Neural progenitor cell (in vitro differentiated cells): Measurements from ENCODE around the gene FGD4. TPM values are rescaled to one million over a fixed set of nuclear protein-coding genes. Genes with fewer than 3 reads are reported as not detected.

Experiments
- DNase-seq: peaks from one replicate; pipeline ENCODE4 v3.0.0-alpha.2; 2016; ENCODE audit warnings: low spot score
- H2AFZ ChIP-seq: fragments of 200-600 bp; sonication (generic); replicated peaks from 2 replicates; pipeline ENCODE4 v1.6.1; 2016; ENCODE audit warnings: antibody characterized with exemption
- H3F3A ChIP-seq: fragments of 200-600 bp; sonication (generic); 2 replicates; pipeline ENCODE4 v1.6.1; 2016; ENCODE audit warnings: antibody characterized with exemption, low read depth
- H3K27ac ChIP-seq: fragments of 200-600 bp; sonication (generic); 2 replicates; pipeline ENCODE4 v1.5.1; 2016; ENCODE audit warnings: mild to moderate bottlenecking
- H3K27me3 ChIP-seq: fragments of 200-600 bp; sonication (generic); 2 replicates; pipeline ENCODE4 v1.6.1; 2016; ENCODE audit warnings: mild to moderate bottlenecking, moderate library complexity
- H3K36me3 ChIP-seq: fragments of 200-600 bp; sonication (generic); 2 replicates; pipeline ENCODE4 v1.5.1; 2016
- H3K4me1 ChIP-seq: fragments of 200-600 bp; sonication (generic); 2 replicates; pipeline ENCODE4 v1.6.1; 2016; ENCODE audit warnings: mixed run types
- H3K4me2 ChIP-seq: fragments of 200-600 bp; sonication (generic); 2 replicates; pipeline ENCODE4 v1.6.1; 2016
- H3K4me3 ChIP-seq: fragments of 200-600 bp; sonication (generic); 2 replicates; pipeline ENCODE4 v1.5.1; 2016
- H3K79me2 ChIP-seq: fragments of 200-600 bp; sonication (generic); 2 replicates; pipeline ENCODE4 v1.6.1; 2016; ENCODE audit warnings: low read depth
- H3K9ac ChIP-seq: fragments of 200-600 bp; sonication (generic); 2 replicates; pipeline ENCODE4 v1.6.1; 2016
- H3K9me3 ChIP-seq: fragments of 200-600 bp; sonication (generic); 2 replicates; pipeline ENCODE4 v1.5.1; 2016; ENCODE audit warnings: low read depth
- H4K20me1 ChIP-seq: fragments of 200-600 bp; sonication (generic); 2 replicates; pipeline ENCODE4 v1.6.1; 2016; ENCODE audit warnings: low read depth
- H3K27ac Mint-ChIP-seq: 3 replicates; pipeline ENCODE4 v1.8.0; 2021; ENCODE audit warnings: mixed read lengths
- H3K27me3 Mint-ChIP-seq: 2 replicates; pipeline ENCODE4 v1.8.0; 2022; ENCODE audit warnings: low read depth, mild to moderate bottlenecking, inconsistent platforms, moderate library complexity, mixed read lengths; ENCODE audit not compliant: insufficient read depth
- H3K36me3 Mint-ChIP-seq: 3 replicates; pipeline ENCODE4 v1.8.0; 2021; ENCODE audit warnings: mixed read lengths
- H3K4me1 Mint-ChIP-seq: 3 replicates; pipeline ENCODE4 v1.8.0; 2021; ENCODE audit warnings: mixed read lengths
- H3K4me3 Mint-ChIP-seq: 3 replicates; pipeline ENCODE4 v1.8.0; 2021; ENCODE audit warnings: mild to moderate bottlenecking, moderate library complexity, mixed read lengths
- H3K9me3 Mint-ChIP-seq: 3 replicates; pipeline ENCODE4 v1.8.0; 2020; ENCODE audit warnings: mixed read lengths
- CTCF ChIP-seq: fragments of 200-600 bp; sonication (generic); IDR thresholded peaks from 2 replicates; pipeline ENCODE4 v1.5.1; 2017; ENCODE audit warnings: antibody characterized with exemption, mild to moderate bottlenecking
- EZH2 ChIP-seq: fragments of 200-600 bp; sonication (generic); IDR thresholded peaks from 2 replicates; pipeline ENCODE4 v1.6.1; 2017; ENCODE audit warnings: antibody characterized with exemption, mild to moderate bottlenecking, moderate library complexity
- EZH2phosphoT487 ChIP-seq: fragments of 200-600 bp; sonication (generic); IDR thresholded peaks from 2 replicates; pipeline ENCODE4 v1.6.1; 2017; ENCODE audit warnings: antibody characterized with exemption
- total RNA-seq: library from RNA; depleted of rRNA; stranded (reverse); fragments of >200 nt; gene quantifications from 2 replicates; pipeline ENCODE4 v1.2.3, GENCODE V29; 2015; ENCODE audit warnings: low replicate concordance

The FGD4 gene
- total RNA-seq, 1 donor from 2014 or later = 41.4 TPM

- Histone ChIP-seq H3K36me3 (no peaks in the 10 kb centered on the region), H2AFZ (peak overlapping the region; percentile 72), H3F3A (peaks cover 26% of the 10 kb centered on the region), H3K9me3 (no peaks in the 10 kb centered on the region), H3K27ac (peak overlapping the region; percentile 50), H3K4me3 (no peak overlapping the region), H4K20me1 (no peaks in the 10 kb centered on the region), H3K27me3 (no peaks in the 10 kb centered on the region), H3K79me2 (peaks cover 97% of the 10 kb centered on the region), H3K4me2 (peak overlapping the region; percentile 38), H3K9ac (peak overlapping the region; percentile 35), H3K4me1 (peaks cover 26% of the 10 kb centered on the region)
- Mint-ChIP-seq H3K27me3 (peaks cover 3% of the 10 kb centered on the region), H3K36me3 (no peaks in the 10 kb centered on the region), H3K4me3 (no peak overlapping the region), H3K27ac (peak overlapping the region; percentile 73), H3K9me3 (no peaks in the 10 kb centered on the region), H3K4me1 (peaks cover 14% of the 10 kb centered on the region)
- peak; percentile 31 for DNase-seq
- TF ChIP-seq EZH2phosphoT487 = no peak
- TF ChIP-seq EZH2 = no peak
- TF ChIP-seq CTCF = no peak
Observed at GRCh38 chr12:32446316-32447119, 47.2 kb downstream of the FGD4 start.

- Mint-ChIP-seq H3K9me3 (no peaks in the 10 kb centered on the region), H3K4me1 (peaks cover 14% of the 10 kb centered on the region), H3K27me3 (peaks cover 3% of the 10 kb centered on the region), H3K36me3 (no peaks in the 10 kb centered on the region), H3K27ac (peak overlapping the region; percentile 19), H3K4me3 (no peak overlapping the region)
- Histone ChIP-seq H3K36me3 (no peaks in the 10 kb centered on the region), H2AFZ (no peak overlapping the region), H3K4me1 (peaks cover 38% of the 10 kb centered on the region), H3K9me3 (no peaks in the 10 kb centered on the region), H3K4me3 (no peak overlapping the region), H3K4me2 (no peak overlapping the region), H3K27ac (no peak overlapping the region), H3F3A (peaks cover 37% of the 10 kb centered on the region), H3K79me2 (peaks cover 90% of the 10 kb centered on the region), H4K20me1 (no peaks in the 10 kb centered on the region), H3K27me3 (no peaks in the 10 kb centered on the region), H3K9ac (no peak overlapping the region)
- DNase-seq = no peak
- no peak for TF ChIP-seq EZH2phosphoT487
- no peak for TF ChIP-seq EZH2
- no peak for TF ChIP-seq CTCF
Observed at GRCh38 chr12:32448586-32448985, 49.2 kb downstream of the FGD4 start.

DNA sequence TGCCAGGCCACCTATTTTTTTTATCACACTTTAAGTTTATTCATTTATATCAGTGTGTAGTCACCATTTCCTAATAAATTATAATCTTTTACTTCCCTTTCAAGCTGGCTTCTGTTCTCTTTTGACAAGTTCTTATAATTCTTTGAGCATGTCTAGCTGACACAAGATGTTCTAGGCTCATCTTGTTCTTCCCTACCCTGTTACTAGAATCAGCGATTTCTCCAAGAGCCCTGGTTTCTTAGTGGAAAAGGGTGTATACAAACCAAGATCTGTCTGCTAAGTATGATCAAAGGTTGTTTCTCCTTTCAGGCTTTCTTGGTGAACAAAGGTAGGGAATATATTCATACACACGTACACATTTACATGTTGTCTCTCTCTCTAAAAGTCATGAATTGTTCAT is 51.0 kb downstream of the FGD4 start:
- H4K20me1 ChIP-seq = no peaks in the 10 kb centered on the region
- TF ChIP-seq EZH2 = no peak
- no peak for TF ChIP-seq EZH2phosphoT487
- no peak for TF ChIP-seq CTCF
- H3K27ac ChIP-seq = peak overlapping the region; percentile 6
- no peak overlapping the region for H3K4me3 Mint-ChIP-seq
- peaks cover 3% of the 10 kb centered on the region for H3K27me3 Mint-ChIP-seq
- H3K27me3 ChIP-seq = no peaks in the 10 kb centered on the region
- H3K9ac ChIP-seq = no peak overlapping the region
- no peaks in the 10 kb centered on the region for H3K36me3 ChIP-seq
- no peak overlapping the region for H3K4me2 ChIP-seq
- H2AFZ ChIP-seq = no peak overlapping the region
- H3K4me3 ChIP-seq = no peak overlapping the region
- peaks cover 20% of the 10 kb centered on the region for H3K4me1 Mint-ChIP-seq
- no peaks in the 10 kb centered on the region for H3K9me3 Mint-ChIP-seq
- no peak overlapping the region for H3K27ac Mint-ChIP-seq
- DNase-seq = no peak
- H3K9me3 ChIP-seq = no peaks in the 10 kb centered on the region
- no peaks in the 10 kb centered on the region for H3K36me3 Mint-ChIP-seq
- peaks cover 73% of the 10 kb centered on the region for H3K79me2 ChIP-seq
- peaks cover 55% of the 10 kb centered on the region for H3F3A ChIP-seq
- peaks cover 46% of the 10 kb centered on the region for H3K4me1 ChIP-seq
